UCSD-AML1 (cell line): Measurements from ENCODE around the gene UNKL.

Source experiments
- DNase-seq: peaks from one replicate; lab custom pipeline; 2025; ENCODE audit not compliant: unreplicated experiment; lab: John Stamatoyannopoulos, UW

UNKL gene, protein sequence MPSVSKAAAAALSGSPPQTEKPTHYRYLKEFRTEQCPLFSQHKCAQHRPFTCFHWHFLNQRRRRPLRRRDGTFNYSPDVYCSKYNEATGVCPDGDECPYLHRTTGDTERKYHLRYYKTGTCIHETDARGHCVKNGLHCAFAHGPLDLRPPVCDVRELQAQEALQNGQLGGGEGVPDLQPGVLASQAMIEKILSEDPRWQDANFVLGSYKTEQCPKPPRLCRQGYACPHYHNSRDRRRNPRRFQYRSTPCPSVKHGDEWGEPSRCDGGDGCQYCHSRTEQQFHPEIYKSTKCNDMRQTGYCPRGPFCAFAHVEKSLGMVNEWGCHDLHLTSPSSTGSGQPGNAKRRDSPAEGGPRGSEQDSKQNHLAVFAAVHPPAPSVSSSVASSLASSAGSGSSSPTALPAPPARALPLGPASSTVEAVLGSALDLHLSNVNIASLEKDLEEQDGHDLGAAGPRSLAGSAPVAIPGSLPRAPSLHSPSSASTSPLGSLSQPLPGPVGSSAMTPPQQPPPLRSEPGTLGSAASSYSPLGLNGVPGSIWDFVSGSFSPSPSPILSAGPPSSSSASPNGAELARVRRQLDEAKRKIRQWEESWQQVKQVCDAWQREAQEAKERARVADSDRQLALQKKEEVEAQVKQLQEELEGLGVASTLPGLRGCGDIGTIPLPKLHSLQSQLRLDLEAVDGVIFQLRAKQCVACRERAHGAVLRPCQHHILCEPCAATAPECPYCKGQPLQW

GRCh38 chr16:1414532-1415260 is at the start of gene UNKL:
UNKL (minus strand) TSS chr16:1414704; CDS start chr16:1414691, 13 bp downstream.
- DNase-seq, result peak; percentile 77

- no peak for DNase-seq
Observed at GRCh38 chr16:1461146-1461545, 46.6 kb upstream of the UNKL start.

GRCh38 chr16:1460602-1461138 is 46.2 kb upstream of the UNKL start:
- no peak for DNase-seq

DNA sequence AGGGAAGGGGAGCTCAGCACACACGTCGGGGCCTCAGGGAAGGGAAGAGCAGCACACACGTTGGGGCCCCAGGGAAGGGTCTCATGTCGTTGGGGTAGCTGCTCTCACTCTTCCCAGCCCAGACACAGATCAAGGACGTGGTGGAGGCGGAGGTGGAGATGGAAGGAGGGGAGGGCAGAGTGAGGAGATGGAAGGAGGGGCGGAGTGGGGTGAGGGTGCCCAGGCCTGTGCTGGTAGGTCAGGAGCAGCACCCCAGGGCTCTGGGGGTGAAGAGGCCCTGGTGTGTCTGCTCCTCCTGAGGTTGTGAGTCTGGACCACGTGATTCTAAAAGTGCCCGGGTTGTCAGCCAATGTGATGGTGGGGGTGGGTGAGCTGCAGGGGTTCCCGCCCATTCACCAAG is 45.5 kb upstream of the UNKL start:
- DNase-seq, result no peak

- no peak for DNase-seq
Observed at GRCh38 chr16:1458977-1459341, 44.5 kb upstream of the UNKL start.

GRCh38 chr16:1458336-1458976 is 44.0 kb upstream of the UNKL start:
- DNase-seq, result no peak

DNA sequence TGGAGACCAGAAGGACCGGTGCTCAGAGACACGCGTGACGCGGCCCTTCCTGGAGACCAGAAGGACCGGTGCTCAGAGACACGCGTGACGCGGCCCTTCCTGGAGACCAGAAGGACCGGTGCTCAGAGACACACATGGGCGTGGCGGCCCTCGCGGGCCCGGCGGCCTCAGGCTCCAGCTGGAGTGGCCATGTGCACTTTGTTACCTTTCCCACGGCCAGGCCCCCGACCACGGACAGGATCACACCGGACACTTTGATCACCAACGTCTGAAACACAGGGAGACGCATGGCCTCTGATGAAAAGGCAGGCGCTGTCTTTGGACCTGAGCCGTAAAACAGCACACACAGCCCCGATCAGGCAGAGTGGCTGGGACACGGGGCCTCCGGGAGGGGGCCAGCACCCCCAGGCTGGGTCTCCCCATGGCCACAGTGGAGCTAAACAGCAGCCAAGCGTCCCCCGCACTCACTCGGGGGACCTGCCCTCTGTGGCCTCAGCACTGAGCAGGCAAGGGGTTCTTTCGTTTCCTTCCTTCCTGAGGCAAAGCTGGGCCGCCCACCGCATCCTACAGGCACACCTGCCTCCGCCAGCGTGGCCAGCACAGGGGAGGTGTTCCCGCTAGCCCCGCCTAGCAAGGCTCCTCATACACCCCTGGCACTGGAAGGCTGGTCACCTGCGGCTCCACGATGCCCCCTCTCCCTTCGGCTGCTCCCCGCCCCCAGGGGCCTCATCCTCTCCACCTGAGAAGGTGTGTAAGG is 43.2 kb upstream of the UNKL start:
- no peak for DNase-seq

GRCh38 chr16:1456951-1457350 is 42.4 kb upstream of the UNKL start:
- DNase-seq, result no peak

- DNase-seq, result no peak
Observed at GRCh38 chr16:1455190-1456171, 41.0 kb upstream of the UNKL start.

GRCh38 chr16:1454561-1454960 is 40.1 kb upstream of the UNKL start:
- DNase-seq, result no peak

- no peak for DNase-seq
Observed at GRCh38 chr16:1453316-1453715, 38.8 kb upstream of the UNKL start.

DNA sequence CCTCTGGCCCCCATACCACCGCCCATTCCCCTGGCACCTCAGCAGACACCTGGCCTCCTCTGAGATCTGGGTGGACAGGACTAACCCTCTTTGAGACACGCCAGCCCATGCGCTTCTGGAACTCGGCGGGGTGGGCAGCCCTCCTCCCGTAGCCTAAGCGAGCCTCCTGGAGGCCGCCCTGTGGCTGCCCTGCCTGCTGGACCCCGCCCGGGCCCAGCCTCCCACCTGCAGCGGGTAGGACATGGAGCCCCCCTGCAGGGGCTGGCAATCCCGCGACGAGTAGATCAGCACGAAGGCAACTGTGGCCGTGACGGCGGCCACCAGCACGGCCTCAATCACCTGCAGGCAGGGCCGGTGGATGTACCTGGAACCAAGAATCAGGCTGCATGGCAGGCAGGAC is 38.0 kb upstream of the UNKL start:
- no peak for DNase-seq

GRCh38 chr16:1451702-1452392 is 37.3 kb upstream of the UNKL start:
- DNase-seq, result no peak

DNA sequence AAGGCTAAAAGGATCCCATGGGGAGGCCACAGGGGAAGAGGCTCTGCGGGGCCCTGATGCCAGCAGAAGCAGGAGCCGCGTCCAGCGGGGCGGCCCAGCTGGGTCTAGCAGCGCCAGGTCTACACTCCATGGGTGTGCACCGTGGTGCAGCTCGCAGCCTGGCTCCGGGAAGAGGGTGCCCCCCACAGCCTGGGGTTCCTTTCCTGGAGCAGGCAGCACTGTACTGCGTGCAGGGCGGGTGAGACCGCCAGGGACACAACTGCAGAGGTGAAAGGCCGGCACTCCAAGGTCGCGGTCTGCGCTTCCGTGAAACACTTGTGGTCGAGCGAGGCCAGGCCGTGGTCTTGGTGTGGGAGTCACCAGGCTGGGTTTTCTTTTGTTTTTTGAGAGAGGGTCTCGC is 36.3 kb upstream of the UNKL start:
- no peak for DNase-seq

GRCh38 chr16:1450218-1450617 is 35.7 kb upstream of the UNKL start:
- DNase-seq, result no peak

- DNase-seq, result no peak
Observed at GRCh38 chr16:1449201-1449788, 34.8 kb upstream of the UNKL start.

GRCh38 chr16:1448536-1449116 is 34.1 kb upstream of the UNKL start:
- no peak for DNase-seq

GRCh38 chr16:1447965-1448364 is 33.5 kb upstream of the UNKL start:
- DNase-seq, result no peak
